NCI-H2081 (cell line): Measurements from ENCODE around the gene SLC4A7.
"Not testable (repeated sequence)": the region's sequence is repeated elsewhere in the genome, so short reads cannot be mapped to it uniquely, and the experiment has no call there.

ENCODE experiments used
- DNase-seq, 2 experiments: peaks; one replicate each; lab custom pipeline; 2025; lab: John Stamatoyannopoulos, UW

The SLC4A7 gene

DNA sequence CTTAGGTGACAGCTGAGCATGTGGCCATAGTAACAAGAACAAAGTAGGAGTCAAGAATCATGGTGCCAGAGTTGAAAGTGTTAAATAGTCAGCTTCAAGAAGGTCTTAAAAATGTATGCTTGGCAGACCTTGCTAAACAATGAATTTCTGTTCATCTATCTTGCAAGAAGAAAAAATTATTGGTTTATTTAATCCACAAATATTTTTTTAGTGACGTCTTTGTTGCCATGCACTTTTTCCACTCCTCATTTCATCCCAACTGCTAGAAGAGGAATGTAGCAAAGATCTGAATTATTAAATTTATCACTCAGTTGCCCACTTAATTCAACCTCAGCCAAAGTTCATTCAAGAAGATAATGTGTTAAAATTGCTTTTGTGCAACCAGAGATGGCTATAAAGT lies 3.2 kb upstream of the SLC4A7 start:
- no peak for DNase-seq

DNA sequence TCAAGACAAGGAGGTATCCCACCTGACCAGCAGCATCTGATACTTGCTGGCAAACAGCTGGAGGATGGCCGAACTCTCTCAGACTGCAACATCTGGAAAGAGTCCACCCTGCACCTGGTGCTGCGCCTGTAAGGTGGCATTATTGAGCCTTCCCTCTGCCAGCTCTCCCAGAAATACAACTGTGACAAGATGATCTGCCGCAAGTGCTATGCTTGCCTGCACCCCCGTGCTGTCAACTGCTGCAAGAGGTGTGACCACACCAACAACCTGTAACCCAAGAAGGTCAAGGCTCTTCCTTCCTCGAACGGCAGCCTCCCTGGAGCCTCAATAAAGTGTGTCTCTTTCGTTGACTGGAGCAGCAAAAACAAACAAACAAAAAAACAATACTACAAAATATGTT lies 2.2 kb upstream of the SLC4A7 start:
- no peak for DNase-seq

DNA sequence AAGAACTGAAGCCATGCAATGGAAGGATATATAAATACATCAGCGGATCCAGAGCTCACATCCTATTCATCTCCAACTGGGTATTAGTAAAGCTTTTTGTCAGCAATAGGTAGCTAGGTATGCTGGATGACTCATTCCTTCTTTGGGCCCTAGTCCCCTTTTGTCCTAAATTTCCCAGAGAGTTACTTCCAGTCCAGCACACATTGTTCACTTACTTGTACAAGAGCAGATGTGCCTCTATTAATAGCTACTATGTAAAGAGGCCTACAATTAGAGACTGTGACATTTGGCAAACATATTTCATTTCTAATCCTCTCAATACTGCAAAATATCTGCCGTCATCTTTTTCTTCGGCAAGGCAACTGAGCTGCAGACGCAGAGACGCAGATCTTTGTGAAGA lies 1.7 kb upstream of the SLC4A7 start:
- peak in 1 of 2 experiments; percentile 4 for DNase-seq

DNA sequence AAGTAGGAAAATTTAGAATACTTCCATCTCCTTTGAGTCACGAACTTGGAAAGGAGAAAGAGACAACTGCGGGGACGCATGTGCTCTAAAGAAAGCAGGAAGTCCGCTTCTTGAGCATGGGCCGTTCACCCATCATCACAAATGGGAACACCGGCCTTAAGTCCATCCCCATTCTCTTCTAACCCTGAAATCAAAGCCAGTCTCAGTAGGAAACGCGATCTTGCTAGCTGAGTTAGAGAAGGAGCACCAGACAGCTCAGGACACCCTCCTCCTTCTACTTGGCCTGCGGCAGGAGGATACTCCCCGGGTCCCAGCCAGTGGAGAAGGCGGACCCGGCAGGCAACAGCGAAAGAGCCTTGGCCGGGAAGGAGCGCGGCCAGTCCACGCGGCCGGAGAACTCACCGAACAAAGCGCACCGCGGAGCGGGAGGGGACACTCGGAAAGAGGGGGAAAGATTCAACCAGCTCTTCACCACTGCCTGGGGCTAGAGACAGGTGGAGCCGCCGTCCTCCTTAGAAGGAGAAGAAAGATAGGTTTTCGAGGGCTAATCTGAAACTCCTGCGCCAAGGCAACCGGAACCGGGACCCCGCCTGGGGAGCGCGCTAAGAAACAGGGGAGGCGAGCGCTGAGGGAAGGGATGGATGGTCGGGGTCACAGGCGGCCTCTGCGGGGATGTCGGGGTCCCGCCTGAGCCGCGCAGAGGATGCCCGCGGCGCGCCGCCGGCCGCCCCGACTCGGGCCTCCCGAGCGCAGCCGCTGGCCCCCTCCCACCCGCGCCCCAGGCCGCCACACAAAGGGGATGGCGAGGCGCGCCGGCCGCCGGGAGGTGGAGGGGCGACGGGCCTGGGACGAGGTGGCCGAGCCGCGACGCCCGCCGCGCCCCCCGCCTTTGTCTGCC lies 818 bp downstream of the SLC4A7 start:
- DNase-seq = peak in 1 of 2 experiments; percentile 49

DNA sequence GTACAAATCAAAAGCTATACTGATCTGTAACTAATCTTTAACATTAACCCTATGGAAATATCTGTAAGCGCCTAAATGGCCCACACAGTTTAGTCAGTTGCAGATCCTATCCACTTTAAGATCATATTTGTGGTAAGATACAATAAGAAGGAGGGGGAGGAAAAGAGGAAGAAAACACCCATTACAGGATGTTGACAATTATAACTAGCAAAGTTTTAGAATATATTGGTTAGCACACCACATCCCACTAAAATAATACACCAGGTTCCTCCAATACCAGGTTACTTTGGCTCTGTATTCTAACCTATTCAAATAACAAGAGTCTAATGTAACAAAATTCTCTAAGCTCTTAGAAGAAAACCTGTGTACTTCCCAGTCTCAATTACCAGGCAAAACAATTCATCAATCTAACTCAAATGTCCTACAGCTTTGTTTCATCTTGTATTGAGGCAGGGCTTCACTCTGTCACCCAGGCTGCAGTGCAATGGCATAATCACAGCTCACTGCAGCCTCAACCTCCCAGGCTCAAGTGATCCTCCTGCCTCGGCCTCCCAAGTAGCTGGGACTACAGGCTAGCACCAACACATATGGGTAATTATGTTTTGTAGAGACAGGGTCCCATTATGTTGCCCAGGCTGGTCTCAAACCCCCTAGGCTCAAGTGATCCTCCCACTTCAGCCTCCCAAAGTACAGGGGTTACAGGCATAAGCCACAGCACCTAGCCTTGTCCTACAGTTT lies 4.2 kb downstream of the SLC4A7 start:
- DNase-seq = no peak

DNA sequence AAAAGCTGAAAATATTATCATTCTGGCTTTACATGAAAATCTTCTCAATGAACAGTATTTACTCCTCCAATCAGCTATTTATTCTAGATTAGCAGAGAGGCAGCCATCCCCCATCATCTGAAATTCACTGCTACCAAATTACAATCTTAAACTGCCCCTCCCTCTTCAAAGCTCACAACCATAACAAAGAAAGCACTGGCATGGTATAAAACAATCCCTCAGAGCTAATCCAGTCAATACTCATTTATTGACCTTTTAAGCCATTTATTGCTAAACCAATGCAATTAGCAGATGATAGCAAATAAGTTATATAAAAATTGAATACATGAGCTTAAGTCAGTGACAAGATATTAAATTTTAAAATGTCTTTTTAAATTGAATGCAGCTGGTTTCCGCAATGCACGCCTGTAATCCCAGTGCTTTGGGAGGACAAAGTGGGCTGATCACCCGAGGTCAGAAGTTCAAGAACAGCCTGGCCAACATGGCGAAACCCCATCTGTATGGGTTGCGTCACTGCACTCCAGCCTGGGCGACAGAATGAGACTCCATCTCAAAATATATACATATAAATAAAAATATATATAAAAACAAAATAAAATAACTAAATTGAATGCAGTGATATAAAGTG lies 12.1 kb downstream of the SLC4A7 start:
- DNase-seq = no peak

DNA sequence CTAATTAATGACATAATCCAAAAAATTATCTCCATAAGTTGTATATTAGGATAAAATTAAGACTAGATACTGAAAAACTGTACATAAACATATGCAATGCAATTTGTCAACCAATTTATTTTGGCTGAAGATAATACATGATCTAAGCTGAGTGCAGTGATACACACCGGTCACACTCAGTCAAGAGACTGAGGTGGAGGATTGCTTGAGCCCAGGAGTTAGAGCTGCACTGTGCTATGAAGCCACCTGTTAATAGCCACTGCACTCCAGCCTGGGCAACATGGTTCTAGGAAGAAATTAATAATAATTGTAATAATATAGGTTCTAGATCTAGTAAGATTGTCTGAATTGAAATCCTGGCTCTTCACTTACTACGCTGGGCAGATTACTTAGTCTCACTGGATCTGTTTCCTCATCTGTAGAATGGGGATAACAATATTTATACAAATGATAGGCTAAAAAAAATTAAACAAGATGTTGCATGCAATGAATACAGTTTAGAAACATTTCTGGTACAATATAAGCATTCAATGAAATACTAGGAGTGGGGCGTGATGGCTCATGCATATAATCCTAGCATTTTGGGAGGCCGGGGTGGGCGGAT lies 15.8 kb downstream of the SLC4A7 start:
- no peak for DNase-seq

DNA sequence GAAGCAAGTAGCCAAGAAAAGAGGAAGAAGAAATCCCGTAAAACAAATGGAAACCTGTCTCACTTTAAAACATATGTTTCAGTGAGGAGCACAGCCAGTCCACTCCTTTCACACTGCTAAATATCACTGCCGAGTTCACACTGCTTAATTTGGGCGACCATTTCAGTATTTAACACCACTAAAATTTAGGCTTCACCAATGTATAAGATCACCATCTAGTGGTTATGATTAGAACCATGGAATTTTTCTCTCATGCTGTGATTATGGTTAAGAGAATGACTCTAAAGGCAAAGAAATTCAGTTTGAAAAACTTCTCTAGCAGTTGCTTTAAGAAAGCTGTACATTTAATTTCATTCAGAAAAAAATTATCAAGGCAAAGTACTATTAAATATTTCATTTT lies 16.6 kb downstream of the SLC4A7 start:
- peak; percentile 29 to 51 for DNase-seq

DNA sequence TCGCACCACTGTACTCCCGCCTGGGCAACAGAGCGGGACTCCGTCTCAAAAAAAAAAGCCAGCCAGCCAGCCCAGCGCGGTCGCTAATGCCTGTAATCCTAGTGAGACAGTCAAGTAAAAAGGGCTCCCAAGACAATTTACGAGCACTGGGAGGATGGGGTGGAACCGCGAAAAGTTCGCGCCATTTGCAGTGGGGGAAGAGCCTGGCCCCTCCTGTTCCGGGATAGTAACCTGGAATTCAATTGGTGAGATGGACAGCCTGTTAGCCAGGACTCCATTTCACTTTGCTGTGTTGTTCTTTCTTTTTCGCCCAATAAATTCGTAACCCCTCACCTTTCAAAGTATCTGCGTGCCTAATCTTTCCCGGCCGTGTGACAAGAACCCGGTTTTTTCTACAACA lies 19.5 kb downstream of the SLC4A7 start:
- DNase-seq = no peak

DNA sequence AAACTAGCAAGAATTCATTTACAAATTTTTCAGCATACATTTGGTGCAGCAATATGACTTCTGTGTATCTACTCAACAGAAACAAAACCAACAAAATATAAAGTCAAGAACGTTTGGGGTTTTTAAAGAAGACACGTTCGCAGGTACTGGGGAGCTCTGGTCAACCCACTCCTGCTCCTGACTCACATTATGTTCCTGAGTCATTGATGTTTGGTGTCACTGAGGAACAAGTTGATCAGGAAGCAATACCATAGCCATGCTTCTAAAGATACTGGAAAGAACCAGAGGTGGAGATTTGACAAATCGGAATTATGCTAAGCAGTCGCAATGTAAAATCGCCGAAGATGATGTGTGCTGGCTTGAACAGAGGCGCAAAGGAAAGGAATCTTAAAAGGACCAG lies 22.0 kb downstream of the SLC4A7 start:
- no peak for DNase-seq

DNA sequence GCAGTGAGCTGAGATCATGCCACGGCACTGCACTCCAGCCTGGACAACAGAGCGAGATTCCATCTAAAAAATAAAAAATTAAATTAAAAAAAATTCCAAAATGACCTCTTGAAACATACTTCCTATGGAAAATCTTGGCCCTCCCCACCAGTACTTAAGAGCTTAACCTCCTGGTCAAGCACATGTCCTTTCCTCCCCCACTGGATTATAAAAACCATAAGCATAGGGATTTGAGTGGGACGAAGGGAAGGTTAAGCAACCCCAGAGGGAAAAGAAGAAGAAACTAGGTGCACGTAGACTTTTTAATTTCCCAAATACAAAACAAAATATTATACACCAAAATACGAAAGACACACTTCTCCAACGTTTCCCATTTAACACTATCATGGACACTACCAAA lies 25.3 kb downstream of the SLC4A7 start:
- DNase-seq = no peak

DNA sequence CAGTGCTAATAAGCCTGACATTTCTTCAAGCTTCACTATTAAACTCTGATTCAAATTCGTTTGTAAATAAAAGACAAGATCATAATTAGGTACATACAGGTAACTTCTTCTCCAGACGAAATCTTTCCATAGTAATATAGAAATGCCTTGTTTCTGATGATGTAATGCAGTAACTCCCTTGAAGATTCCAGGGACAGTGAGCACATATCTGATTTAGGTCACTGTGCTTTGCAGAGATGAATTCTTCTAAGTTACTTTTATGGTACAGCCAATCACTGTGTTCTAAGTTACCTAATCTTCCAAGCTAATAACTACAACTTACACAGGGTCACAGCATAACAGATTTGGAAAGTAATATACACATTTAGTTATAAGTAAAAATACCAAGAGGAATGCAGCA lies 27.6 kb downstream of the SLC4A7 start:
- no peak for DNase-seq

DNA sequence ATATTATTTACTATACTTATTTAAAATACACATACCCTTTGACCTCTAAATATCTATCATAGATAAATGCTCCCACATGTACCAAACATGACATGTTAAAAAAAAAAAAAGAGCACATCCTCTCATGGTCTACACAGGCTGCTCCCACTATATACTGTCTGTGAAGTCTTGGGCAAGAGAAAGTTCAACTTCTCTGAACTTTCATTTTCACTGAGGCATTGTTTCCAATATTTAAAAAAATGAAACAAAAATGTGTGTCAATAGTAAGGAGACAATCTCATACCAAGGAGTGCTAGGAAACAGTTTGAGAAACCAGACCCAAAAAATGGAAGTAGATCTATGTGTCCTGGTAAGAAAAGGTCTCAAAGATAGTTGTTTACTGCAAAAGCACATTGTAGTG lies 29.3 kb downstream of the SLC4A7 start:
- DNase-seq = no peak

DNA sequence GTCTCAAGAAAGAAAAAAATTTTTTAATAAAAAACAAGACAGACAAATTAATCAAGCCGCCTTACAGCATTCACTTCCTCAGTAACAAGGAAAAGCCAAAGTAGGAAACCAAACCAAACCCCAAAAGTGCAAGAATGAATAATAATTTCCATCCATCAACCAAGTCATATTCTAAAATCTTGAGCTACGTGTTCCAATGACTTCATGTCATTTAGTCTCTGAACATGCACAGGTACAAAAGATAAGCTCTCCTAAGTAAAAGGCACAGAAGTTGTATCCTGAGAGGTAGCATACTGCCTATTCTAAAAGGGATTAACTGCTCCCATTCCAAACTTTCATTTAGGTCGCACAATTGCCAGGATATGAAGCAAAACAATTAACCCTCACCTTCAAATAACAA lies 29.7 kb downstream of the SLC4A7 start:
- DNase-seq = no peak

DNA sequence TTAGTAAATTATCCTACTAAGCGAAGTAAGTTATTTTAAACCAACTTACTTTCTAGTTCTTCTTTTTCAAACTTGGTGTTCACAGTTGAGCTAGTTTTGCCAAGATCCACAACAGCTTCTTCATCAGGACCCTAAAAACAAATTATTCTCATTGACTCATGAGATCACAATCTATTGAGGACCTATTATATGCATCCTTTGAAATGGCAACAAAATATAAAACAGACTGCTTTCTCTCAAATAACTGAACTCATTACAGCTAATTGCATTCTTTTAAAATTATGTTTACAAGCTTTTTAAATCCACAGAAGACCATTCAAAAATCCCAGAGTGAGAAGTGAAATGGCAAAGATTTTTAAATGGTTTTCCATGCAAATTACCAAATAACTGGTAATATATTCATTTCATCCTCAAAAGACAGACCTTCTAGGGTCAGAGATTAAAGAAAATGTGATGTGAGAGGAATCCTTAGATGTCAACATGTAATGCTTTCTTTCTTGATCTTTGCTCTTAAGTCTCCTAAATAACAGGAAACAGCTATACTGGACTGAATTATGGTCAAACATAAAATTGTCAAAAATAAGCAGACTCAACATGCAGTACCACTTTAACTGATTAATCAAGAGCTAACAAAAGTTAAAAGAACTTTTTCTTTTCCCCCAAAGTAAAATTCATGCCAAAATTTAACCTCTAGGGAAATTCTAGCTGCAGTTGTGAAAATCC lies 31.7 kb downstream of the SLC4A7 start:
- no peak for DNase-seq

DNA sequence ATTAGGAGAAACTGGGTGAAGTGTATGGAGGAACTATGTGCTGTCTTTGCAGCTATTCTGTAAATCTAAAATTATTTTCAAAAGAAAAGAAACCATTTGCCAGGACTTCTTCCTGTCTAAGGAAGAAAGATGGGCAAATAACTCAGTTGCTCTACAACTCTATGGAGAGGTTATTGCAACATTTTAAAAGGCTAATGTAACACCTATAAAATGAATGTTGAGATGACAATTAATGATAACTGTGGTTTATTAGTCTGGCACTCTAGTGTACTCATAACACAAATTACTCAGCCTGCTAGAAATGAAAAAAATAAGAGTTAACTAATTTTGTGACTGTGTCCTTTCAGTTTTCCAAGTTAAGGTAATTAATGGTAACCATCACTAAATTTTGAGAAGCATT lies 32.3 kb downstream of the SLC4A7 start:
- DNase-seq = no peak

DNA sequence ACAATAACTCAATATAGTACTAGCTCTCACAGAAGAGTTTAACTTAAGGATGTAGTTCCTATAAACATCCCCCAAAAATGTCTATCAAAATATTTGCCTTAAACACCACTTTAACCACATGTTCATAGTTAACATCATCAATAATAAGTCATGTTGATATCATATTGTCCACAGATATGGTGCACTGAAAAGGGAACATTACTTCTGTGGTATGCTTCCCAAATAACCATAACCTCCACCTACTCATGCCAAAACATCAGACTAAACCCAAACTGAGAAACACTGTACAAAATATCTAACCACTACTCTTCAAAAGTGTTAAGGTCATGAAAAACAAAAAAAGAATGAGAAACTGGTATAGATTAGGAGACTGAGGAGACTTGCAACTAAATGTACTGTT lies 32.9 kb downstream of the SLC4A7 start:
- no peak for DNase-seq

DNA sequence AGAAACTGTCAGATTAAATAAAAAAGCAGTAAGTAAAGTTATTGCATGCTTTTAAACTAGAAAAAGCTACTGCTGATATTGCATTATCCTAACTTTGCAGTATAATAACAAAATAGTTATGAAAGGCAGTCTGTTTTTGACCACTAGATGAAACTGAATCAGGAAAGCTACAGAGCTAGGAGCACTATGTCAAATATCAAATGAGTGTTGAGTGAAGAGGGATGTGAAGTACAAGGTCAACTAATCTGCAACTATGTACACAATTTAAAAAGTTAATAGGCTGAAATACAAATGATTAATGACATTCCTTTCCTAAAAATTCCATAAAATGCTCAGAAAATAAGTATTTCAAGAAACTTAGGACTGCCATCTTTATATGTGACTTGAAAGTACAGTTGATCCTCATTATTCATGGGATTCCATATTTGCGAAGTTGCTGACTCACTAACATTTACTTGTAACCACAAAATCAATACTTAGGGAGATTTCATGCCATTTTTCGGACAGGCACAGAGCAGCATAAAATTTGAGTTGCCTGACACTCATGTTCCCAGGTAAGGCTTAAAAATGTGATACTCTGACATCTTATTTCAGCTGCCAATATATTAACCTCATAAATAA lies 34.5 kb downstream of the SLC4A7 start:
- DNase-seq = no peak

DNA sequence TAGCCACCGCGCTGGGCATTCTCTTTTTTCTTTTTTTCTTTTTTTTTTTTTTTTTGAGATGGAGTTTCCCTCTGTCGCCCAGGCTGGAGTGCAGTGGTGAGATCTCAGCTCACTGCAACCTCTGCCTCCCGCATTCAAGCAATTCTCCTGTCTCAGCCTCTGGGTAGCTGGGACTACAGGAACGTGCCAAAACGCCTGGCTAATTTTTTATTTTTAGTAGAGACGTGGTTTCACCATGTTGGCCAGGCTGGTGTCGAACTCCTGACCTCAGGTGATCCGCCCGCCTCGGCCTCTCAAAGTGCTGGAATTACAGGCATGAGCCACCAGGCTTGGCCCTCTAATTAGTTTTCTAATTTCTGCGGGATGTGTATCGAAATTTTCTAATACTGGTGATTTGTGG lies 41.2 kb downstream of the SLC4A7 start:
- DNase-seq = not testable (repeated sequence)

DNA sequence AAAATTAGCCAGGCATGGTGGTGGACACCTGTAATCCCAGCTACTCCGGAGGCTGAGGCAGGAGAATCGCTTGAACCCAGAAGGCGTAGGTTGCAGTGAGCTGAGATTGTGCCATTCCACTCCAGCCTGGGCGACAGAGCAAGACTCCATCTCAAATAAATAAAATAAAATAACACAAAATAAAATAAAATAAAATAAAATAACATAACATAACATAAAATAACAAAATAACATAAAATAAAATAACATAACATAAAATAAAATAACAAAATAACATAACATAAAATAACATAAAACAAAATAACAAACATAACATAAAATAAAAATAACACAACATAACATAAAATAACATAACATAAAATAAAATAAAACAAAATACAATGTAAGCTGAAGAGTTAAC lies 45.8 kb downstream of the SLC4A7 start:
- DNase-seq = not testable (repeated sequence)

DNA sequence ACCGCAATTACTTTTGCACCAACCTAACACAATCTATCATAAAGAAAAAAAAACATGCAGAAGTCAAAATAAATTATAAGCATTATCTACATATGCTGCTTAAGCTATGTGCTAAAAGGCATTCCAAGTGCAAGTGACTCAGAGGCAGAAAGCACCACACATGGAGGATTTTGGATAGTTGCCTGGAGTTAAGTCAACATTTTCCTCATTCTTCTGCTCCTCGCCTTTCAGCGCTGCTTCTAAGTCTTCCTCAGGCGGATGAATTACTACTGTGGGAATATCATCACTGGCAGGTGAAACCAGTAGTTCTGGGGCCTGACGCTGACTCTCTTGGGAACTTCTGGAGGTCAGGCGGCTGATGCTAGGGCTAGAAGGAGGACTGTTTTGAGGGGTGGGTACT lies 53.1 kb downstream of the SLC4A7 start:
- DNase-seq = no peak
